Liver (tissue), 3 donors: ENCODE data around the gene VLDLR.

ENCODE experiments used
- EGR1 ChIP-seq, 2 donors: IDR thresholded peaks; 2 replicates each; pipeline ENCODE4 v1.6.1; 2016 to 2018; ENCODE audit warnings: antibody characterized with exemption in 2 of 2, low read depth in 2 of 2
- FOXA1 ChIP-seq: IDR thresholded peaks from 2 replicates; pipeline ENCODE4 v1.6.1; 2016; ENCODE audit warnings: antibody characterized with exemption
- HNF4G ChIP-seq: IDR thresholded peaks from 2 replicates; pipeline ENCODE4 v1.6.1; 2016; ENCODE audit warnings: antibody characterized with exemption
- JUND ChIP-seq, 2 donors: IDR thresholded peaks; 2 replicates each; pipeline ENCODE4 v1.6.1; 2016; ENCODE audit warnings: antibody characterized with exemption in 2 of 2
- RAD21 ChIP-seq, 2 donors: IDR thresholded peaks; 2 replicates each; pipeline ENCODE4 v1.6.1; 2016; ENCODE audit warnings: antibody characterized with exemption in 2 of 2, mild to moderate bottlenecking in 2 of 2
- SP1 ChIP-seq: IDR thresholded peaks from 2 replicates; pipeline ENCODE4 v1.6.1; 2018; ENCODE audit warnings: antibody characterized with exemption, mild to moderate bottlenecking
- TAF1 ChIP-seq: conservative IDR thresholded peaks from 2 replicates; pipeline ENCODE4 v1.6.1; 2016; ENCODE audit warnings: antibody characterized with exemption, mild to moderate bottlenecking
- YY1 ChIP-seq: IDR thresholded peaks from 2 replicates; pipeline ENCODE4 v1.6.1; 2016; ENCODE audit warnings: antibody characterized with exemption, mild to moderate bottlenecking
- TF ChIP-seq, protein P1 (sequence below): fragments of 150-350 bp; IDR thresholded peaks from 2 replicates; pipeline ENCODE4 v1.5.1; 2017; ENCODE audit warnings: improper control_type of control experiment, low read depth, low read length; ENCODE audit not compliant: missing input control
- TF ChIP-seq, protein P2 (sequence below): IDR thresholded peaks from 2 replicates; pipeline ENCODE4 v1.6.1; 2016; ENCODE audit warnings: antibody characterized with exemption
- TF ChIP-seq, protein P3 (sequence below): IDR thresholded peaks from 2 replicates; pipeline ENCODE4 v1.6.1; 2016; ENCODE audit warnings: antibody characterized with exemption
- donor health status: healthy.
- donor health status: healthy.

DNA sequence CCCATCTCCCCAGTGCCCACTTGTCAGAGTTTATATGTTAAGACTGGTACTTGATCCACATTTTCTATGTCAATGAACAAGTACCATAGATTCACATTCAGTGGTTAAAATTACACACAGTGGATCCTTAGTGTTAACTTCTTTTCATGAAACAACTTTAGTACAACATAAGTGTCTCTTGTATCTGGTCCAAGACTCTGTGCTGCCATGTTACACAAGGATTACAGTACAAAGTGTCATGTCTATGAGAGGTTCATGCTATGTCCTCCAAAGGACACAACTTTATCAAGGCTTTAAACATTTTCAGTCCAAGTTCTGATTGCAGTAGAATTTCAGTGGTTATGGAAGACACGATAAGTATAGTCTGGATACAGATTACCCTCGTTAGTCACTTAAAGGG lies 13.3 kb upstream of the VLDLR start:
- TF ChIP-seq, protein P1, sequence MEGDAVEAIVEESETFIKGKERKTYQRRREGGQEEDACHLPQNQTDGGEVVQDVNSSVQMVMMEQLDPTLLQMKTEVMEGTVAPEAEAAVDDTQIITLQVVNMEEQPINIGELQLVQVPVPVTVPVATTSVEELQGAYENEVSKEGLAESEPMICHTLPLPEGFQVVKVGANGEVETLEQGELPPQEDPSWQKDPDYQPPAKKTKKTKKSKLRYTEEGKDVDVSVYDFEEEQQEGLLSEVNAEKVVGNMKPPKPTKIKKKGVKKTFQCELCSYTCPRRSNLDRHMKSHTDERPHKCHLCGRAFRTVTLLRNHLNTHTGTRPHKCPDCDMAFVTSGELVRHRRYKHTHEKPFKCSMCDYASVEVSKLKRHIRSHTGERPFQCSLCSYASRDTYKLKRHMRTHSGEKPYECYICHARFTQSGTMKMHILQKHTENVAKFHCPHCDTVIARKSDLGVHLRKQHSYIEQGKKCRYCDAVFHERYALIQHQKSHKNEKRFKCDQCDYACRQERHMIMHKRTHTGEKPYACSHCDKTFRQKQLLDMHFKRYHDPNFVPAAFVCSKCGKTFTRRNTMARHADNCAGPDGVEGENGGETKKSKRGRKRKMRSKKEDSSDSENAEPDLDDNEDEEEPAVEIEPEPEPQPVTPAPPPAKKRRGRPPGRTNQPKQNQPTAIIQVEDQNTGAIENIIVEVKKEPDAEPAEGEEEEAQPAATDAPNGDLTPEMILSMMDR, result no peak
- no peak for TF ChIP-seq RAD21 (IDR thresholded peaks at IDR 0.05)
- TF ChIP-seq TAF1, result no peak
- no peak for TF ChIP-seq HNF4G
- TF ChIP-seq JUND (IDR thresholded peaks at IDR 0.05), result no peak
- TF ChIP-seq YY1, result no peak
- TF ChIP-seq, protein P2, sequence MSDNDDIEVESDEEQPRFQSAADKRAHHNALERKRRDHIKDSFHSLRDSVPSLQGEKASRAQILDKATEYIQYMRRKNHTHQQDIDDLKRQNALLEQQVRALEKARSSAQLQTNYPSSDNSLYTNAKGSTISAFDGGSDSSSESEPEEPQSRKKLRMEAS, result no peak
- TF ChIP-seq FOXA1, result no peak
- no peak for TF ChIP-seq EGR1 (IDR thresholded peaks at IDR 0.05; ENCODE audit: low read depth in 2 of 2)
- TF ChIP-seq, protein P3, sequence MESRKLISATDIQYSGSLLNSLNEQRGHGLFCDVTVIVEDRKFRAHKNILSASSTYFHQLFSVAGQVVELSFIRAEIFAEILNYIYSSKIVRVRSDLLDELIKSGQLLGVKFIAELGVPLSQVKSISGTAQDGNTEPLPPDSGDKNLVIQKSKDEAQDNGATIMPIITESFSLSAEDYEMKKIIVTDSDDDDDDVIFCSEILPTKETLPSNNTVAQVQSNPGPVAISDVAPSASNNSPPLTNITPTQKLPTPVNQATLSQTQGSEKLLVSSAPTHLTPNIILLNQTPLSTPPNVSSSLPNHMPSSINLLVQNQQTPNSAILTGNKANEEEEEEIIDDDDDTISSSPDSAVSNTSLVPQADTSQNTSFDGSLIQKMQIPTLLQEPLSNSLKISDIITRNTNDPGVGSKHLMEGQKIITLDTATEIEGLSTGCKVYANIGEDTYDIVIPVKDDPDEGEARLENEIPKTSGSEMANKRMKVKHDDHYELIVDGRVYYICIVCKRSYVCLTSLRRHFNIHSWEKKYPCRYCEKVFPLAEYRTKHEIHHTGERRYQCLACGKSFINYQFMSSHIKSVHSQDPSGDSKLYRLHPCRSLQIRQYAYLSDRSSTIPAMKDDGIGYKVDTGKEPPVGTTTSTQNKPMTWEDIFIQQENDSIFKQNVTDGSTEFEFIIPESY, result no peak
- TF ChIP-seq SP1, result no peak
